Large intestine (tissue), 3 donors: ENCODE results near the gene ALAS1. TPM values are rescaled to one million over a fixed set of nuclear protein-coding genes. Genes with fewer than 3 reads are reported as not detected.

Experiments
- DNase-seq, 2 donors: peaks; one replicate each; pipeline versions ENCODE4 v3.0.0 to v3.0.0-alpha.2; 2013
- H3K27ac ChIP-seq: one replicate; pipeline ENCODE4 v1.5.1; 2013; ENCODE audit warnings: low read length
- H3K27me3 ChIP-seq: 2 replicates; pipeline ENCODE4 v1.6.1; 2013; ENCODE audit warnings: low read length; ENCODE audit not compliant: control insufficient read depth, insufficient read depth
- H3K36me3 ChIP-seq: 2 replicates; pipeline ENCODE4 v1.6.1; 2013; ENCODE audit warnings: low read length; ENCODE audit not compliant: control insufficient read depth, insufficient read depth
- H3K4me1 ChIP-seq: one replicate; pipeline ENCODE4 v1.6.1; 2013; ENCODE audit warnings: low read length; ENCODE audit not compliant: control insufficient read depth, insufficient read depth
- H3K4me3 ChIP-seq: one replicate; pipeline ENCODE4 v1.5.1; 2013; ENCODE audit warnings: low read length
- H3K9me3 ChIP-seq: one replicate; pipeline ENCODE4 v1.6.1; 2013; ENCODE audit warnings: mild to moderate bottlenecking, low read depth, low read length, moderate library complexity; ENCODE audit not compliant: control insufficient read depth
- WGBS: methylation state at CpG from one replicate; pipeline ENCODE4 v1.1.5; 2013; ENCODE audit warnings: low lambda C conversion rate; ENCODE audit not compliant: insufficient coverage; 5-methylcytosine and 5-hydroxymethylcytosine counted together
- polyA plus RNA-seq: library from polyadenylated mRNA; unstranded; fragments of 120-200 nt; gene quantifications from one replicate; pipeline ENCODE4 v1.2.1, GENCODE V29; 2013

ALAS1 gene
- polyA plus RNA-seq, 1 donor, result 37.2 TPM

DNA sequence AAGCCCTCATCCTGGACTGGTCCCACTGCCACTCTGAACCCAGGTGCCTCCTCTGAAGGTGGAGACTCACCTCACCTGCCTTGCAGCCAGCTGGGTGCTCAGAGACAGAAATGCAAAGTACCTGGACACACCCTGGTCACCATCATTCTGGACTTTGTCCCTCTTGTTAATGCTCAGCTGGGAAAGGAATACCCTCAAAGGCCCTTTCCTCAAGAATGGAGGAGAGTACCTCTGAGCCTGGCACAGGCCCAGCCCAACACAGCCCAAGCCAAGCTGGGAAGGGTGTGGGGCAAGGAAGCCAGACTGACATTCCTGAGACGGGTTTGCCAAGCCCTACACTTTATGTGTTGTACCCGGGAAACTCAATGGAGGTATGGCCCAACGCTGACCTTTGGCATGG is 983 bp upstream of the ALAS1 start:
- Histone ChIP-seq H3K4me3 (no peak overlapping the region), H3K4me1 (peaks cover 33% of the 10 kb centered on the region)

GRCh38 chr3:52197499-52197841 is 490 bp upstream of the ALAS1 start:
- Histone ChIP-seq H3K27ac (peak overlapping the region; percentile 88), H3K4me3 (peak overlapping the region; percentile 87), H3K36me3 (peaks cover 13% of the 10 kb centered on the region), H3K27me3 (no peaks in the 10 kb centered on the region), H3K9me3 (no peaks in the 10 kb centered on the region), H3K4me1 (peaks cover 33% of the 10 kb centered on the region)
- no peak for DNase-seq
- WGBS, result no CpG with 5 or more reads among the region's 10 CpGs

More for the DNA sequence above, 983 bp upstream of the ALAS1 start:
- H3K9me3 ChIP-seq, result no peaks in the 10 kb centered on the region
- peak overlapping the region; percentile 88 for H3K27ac ChIP-seq
- peaks cover 11% of the 10 kb centered on the region for H3K36me3 ChIP-seq
- no CpG with 5 or more reads among the region's 3 CpGs for WGBS
- H3K27me3 ChIP-seq, result no peaks in the 10 kb centered on the region
- DNase-seq, result peak; percentile 93 to 96

DNA sequence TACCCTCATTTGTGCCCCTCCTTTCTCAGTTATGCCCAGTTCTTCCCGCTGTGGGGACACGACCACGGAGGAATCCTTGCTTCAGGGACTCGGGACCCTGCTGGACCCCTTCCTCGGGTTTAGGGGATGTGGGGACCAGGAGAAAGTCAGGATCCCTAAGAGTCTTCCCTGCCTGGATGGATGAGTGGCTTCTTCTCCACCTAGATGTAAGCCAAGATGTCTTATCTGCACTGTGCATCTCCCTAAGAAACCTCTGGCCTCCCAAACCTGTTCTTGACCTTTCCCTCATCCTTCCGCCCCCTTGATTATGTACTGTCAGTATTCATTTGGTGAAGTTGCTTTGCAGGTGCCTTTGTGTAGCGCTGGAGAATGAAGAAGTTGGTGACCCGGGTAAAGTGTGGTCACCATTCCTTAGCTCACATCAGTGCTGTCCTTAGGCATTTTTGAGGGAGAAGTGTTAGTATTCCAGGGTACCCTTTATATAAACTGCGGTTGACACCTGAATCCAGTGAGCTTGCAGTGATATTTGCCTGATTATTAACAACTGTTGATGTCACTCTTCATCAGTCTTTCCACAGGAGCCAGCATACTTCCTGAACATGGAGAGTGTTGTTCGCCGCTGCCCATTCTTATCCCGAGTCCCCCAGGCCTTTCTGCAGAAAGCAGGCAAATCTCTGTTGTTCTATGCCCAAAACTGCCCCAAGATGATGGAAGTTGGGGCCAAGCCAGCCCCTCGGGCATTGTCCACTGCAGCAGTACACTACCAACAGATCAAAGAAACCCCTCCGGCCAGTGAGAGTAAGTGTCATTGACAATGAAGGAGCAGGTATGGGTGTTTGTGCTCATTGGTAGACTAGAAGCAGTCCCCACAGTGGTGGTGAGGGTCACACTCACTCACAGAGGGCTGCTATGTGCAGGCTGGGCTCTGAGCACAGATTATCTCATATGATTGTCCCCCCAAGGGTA is 966 bp downstream of the ALAS1 start:
- Histone ChIP-seq H3K27me3 (no peaks in the 10 kb centered on the region), H3K27ac (no peak overlapping the region), H3K9me3 (no peaks in the 10 kb centered on the region), H3K36me3 (peaks cover 27% of the 10 kb centered on the region), H3K4me1 (peaks cover 33% of the 10 kb centered on the region), H3K4me3 (peak overlapping the region; percentile 87)
- 0% methylated on average over 1 of the region's 14 CpGs for WGBS
- no peak for DNase-seq

DNA sequence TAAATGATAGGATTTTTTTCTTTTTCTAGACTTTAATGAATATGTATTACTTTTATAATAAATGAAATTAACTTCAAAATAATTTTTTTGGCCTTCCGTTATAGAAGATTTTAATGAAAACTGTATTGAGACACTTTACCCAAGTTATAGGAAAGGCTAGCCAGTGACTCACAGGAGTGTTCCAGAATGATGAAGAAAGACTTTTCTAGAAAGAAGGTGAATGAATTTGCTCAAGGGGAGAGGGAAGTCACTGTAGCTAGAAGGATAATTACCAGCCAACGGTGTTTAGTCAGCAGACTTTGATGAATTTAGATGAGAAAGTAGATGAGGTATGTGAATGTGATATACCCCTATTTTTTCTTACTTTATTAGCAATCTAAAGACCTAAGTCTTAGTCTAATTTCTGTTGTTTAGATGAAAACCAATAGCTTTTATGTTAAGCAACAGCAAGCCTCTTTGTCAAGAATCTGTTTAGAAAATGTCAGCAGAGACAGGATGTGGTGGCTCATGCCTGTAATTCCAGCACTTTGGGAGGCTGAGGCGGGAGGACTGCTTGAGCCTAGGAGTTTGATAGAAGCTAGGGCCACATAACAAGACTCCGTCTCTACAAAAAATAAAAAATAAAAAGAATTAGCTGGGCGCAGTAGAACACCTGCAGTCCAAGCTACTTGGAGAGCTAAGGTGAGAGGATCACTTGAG is 3.2 kb downstream of the ALAS1 start:
- no peak overlapping the region for H3K27ac ChIP-seq
- H3K9me3 ChIP-seq, result no peaks in the 10 kb centered on the region
- 100% methylated on average over 1 of the region's 5 CpGs for WGBS
- DNase-seq, result no peak
- no peaks in the 10 kb centered on the region for H3K27me3 ChIP-seq
- H3K4me1 ChIP-seq, result peaks cover 23% of the 10 kb centered on the region
- no peak overlapping the region for H3K4me3 ChIP-seq
- peaks cover 49% of the 10 kb centered on the region for H3K36me3 ChIP-seq

GRCh38 chr3:52202384-52203077 is 4.6 kb downstream of the ALAS1 start:
- H3K27ac ChIP-seq, result no peak overlapping the region
- H3K27me3 ChIP-seq, result no peaks in the 10 kb centered on the region
- no peaks in the 10 kb centered on the region for H3K9me3 ChIP-seq
- WGBS, result no CpG with 5 or more reads among the region's 4 CpGs
- H3K36me3 ChIP-seq, result peaks cover 58% of the 10 kb centered on the region
- DNase-seq, result no peak
- no peak overlapping the region for H3K4me3 ChIP-seq
- peaks cover 9% of the 10 kb centered on the region for H3K4me1 ChIP-seq

DNA sequence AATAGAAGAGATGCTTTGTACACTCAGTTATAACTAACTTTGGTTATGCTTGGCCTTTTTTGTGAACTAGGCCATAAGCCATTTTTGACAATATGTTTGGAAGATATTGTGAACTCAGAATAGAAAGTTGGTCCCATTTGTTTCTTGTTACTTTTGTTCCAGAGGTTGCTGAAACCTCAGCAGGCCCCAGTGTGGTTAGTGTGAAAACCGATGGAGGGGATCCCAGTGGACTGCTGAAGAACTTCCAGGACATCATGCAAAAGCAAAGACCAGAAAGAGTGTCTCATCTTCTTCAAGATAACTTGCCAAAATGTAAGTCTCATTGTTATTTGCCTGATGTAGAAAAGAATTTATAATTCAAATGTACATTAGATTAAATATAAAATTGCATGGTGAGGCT is 5.7 kb downstream of the ALAS1 start:
- WGBS, result 100% methylated on average over 1 of the region's 1 CpG
- peaks cover 7% of the 10 kb centered on the region for H3K4me1 ChIP-seq
- no peak overlapping the region for H3K27ac ChIP-seq

GRCh38 chr3:52204337-52205073 is 6.5 kb downstream of the ALAS1 start:
- WGBS, result 83% methylated on average over 3 of the region's 10 CpGs
- H3K4me1 ChIP-seq, result no peaks in the 10 kb centered on the region
- no peaks in the 10 kb centered on the region for H3K27me3 ChIP-seq
- H3K27ac ChIP-seq, result no peak overlapping the region
- H3K9me3 ChIP-seq, result no peaks in the 10 kb centered on the region
- no peak overlapping the region for H3K4me3 ChIP-seq
- peak in 1 of 2 donors; percentile 43 for DNase-seq
- H3K36me3 ChIP-seq, result peaks cover 71% of the 10 kb centered on the region

More for the DNA sequence above, 5.7 kb downstream of the ALAS1 start:
- H3K27me3 ChIP-seq, result no peaks in the 10 kb centered on the region
- H3K9me3 ChIP-seq, result no peaks in the 10 kb centered on the region
- peaks cover 69% of the 10 kb centered on the region for H3K36me3 ChIP-seq
- H3K4me3 ChIP-seq, result no peak overlapping the region
- DNase-seq, result no peak

GRCh38 chr3:52205727-52206372 is 7.9 kb downstream of the ALAS1 start:
- no peaks in the 10 kb centered on the region for H3K9me3 ChIP-seq
- peaks cover 81% of the 10 kb centered on the region for H3K36me3 ChIP-seq
- peaks cover 6% of the 10 kb centered on the region for H3K4me1 ChIP-seq
- H3K27ac ChIP-seq, result no peak overlapping the region
- no peak overlapping the region for H3K4me3 ChIP-seq
- DNase-seq, result no peak
- no CpG with 5 or more reads among the region's 6 CpGs for WGBS
- no peaks in the 10 kb centered on the region for H3K27me3 ChIP-seq

- Histone ChIP-seq H3K9me3 (no peaks in the 10 kb centered on the region), H3K4me3 (no peak overlapping the region), H3K27ac (no peak overlapping the region), H3K4me1 (peaks cover 27% of the 10 kb centered on the region), H3K36me3 (peaks cover 86% of the 10 kb centered on the region), H3K27me3 (no peaks in the 10 kb centered on the region)
- no peak for DNase-seq
- WGBS, result 100% methylated on average over 1 of the region's 4 CpGs
These were observed 10.6 kb downstream of the ALAS1 start for GRCh38 chr3:52208556-52208955.
